DND-41 (cell line): ENCODE data around the gene RBM20.

Experiments used
- EZH2 ChIP-seq: IDR thresholded peaks from 3 replicates; pipeline ENCODE4 v1.6.1; 2012; ENCODE audit warnings: borderline replicate concordance, low read depth, mild to moderate bottlenecking, moderate library complexity, low read length, inconsistent platforms; ENCODE audit not compliant: severe bottlenecking
- TF ChIP-seq, protein P1 (sequence below): IDR thresholded peaks from 2 replicates; pipeline ENCODE4 v1.5.1; 2012; ENCODE audit warnings: borderline replicate concordance, low read length, moderate library complexity, mild to moderate bottlenecking; ENCODE audit not compliant: poor library complexity, severe bottlenecking; ENCODE audit errors: extremely low read depth

DNA sequence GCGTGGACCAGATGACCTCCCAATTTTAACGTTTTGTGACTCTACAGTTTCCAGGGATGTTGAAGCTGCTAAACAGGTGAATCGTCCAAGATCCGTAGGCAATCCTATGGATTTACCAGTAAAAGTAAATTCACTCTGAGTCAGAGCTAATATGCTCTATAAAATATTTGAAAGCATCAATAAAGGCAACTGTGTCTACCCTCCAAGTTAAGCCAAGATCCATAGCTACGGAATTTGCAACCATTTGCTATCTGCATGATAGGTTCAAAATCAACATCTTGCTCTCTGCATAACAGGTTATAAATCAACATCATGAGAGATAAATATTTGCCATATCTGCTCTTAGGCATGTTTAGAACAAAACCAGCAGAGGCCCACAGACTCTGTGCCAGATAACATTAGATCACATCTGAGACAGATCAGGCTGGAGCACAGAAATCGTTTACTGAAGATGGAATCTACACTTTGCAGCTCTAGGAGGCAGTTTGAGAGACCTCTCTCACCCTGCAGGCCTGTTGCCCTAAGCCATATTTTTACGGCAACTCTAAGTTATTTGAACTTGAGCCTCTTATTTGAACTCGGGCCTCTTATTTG lies 146.9 kb downstream of the RBM20 start:
- TF ChIP-seq, protein P1, sequence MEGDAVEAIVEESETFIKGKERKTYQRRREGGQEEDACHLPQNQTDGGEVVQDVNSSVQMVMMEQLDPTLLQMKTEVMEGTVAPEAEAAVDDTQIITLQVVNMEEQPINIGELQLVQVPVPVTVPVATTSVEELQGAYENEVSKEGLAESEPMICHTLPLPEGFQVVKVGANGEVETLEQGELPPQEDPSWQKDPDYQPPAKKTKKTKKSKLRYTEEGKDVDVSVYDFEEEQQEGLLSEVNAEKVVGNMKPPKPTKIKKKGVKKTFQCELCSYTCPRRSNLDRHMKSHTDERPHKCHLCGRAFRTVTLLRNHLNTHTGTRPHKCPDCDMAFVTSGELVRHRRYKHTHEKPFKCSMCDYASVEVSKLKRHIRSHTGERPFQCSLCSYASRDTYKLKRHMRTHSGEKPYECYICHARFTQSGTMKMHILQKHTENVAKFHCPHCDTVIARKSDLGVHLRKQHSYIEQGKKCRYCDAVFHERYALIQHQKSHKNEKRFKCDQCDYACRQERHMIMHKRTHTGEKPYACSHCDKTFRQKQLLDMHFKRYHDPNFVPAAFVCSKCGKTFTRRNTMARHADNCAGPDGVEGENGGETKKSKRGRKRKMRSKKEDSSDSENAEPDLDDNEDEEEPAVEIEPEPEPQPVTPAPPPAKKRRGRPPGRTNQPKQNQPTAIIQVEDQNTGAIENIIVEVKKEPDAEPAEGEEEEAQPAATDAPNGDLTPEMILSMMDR: no peak
- TF ChIP-seq EZH2: no peak
